Ascending aorta (tissue), 2 donors: ENCODE data around the gene RAVER2. TPM values are rescaled to one million over a fixed set of nuclear protein-coding genes. Genes with fewer than 3 reads are reported as not detected.

Experiments
- DNase-seq, 2 donors: peaks; one replicate each; pipeline ENCODE4 v3.0.0-alpha.2; 2019; ENCODE audit warnings: low spot score in 2 of 2
- H3K27ac ChIP-seq, 2 donors: fragments of 200-600 bp; sonication (generic); one replicate each; pipeline ENCODE4 v1.5.1; 2016 to 2017; ENCODE audit warnings: mild to moderate bottlenecking in 1 of 2
- H3K27me3 ChIP-seq: fragments of 200-600 bp; sonication (generic); one replicate; pipeline ENCODE4 v1.5.1; 2017
- H3K36me3 ChIP-seq, 2 donors: fragments of 200-600 bp; sonication (generic); one replicate each; pipeline ENCODE4 v1.5.1; 2016
- H3K4me1 ChIP-seq, 2 donors: fragments of 200-600 bp; sonication (generic); one replicate each; pipeline ENCODE4 v1.5.1; 2016 to 2017; ENCODE audit warnings: mild to moderate bottlenecking in 1 of 2
- H3K4me3 ChIP-seq, 2 donors: fragments of 200-600 bp; sonication (generic); one replicate each; pipeline ENCODE4 v1.5.1; 2016 to 2017; ENCODE audit warnings: mild to moderate bottlenecking in 1 of 2
- H3K9me3 ChIP-seq, 2 donors: fragments of 200-600 bp; sonication (generic); one replicate each; pipeline ENCODE4 v1.5.1; 2016
- intact Hi-C: fragments of 100-400 bp; cut with DNase I; formaldehyde crosslinking; loops from one replicate; pipeline ENCODE4 v1.15.1; 2023
- total RNA-seq: library from RNA; depleted of rRNA; stranded (reverse); fragments of >200 nt; gene quantifications from one replicate; pipeline ENCODE4 v1.1.0, GENCODE V29; 2016
- TF ChIP-seq, protein P1 (sequence below), 3 experiments: fragments of 200-600 bp in 2 of 3; fragments of 450-650 bp in 1 of 3; sonication (generic) in 2 of 3; IDR thresholded peaks; one replicate each; pipeline ENCODE4 v1.5.1; 2016 to 2019; ENCODE audit warnings: antibody characterized with exemption in 3 of 3, mild to moderate bottlenecking in 1 of 3, moderate library complexity in 1 of 3

RAVER2 gene
- total RNA-seq, 1 donor from 2014 or later = 17.7 TPM

DNA sequence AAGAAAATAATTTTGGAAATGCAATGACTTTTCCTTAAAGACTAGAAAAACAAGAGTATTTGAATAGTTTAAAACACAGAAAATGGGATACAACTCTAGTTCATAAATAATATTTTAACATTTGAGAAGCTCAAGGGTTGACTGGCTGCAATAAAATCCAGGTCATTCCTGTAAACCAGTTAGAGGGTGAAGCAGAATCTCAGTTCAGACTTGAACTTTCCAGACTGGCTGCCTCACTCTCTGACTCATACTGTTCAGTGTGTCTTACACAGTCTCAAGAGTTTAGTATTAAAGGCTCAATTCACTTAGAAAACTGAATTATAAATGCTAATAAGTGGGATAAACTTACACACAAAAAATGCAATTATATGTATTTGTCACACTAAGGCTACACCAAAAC is 89.9 kb downstream of the RAVER2 start:
- Histone ChIP-seq H3K27me3 (no peaks in the 10 kb centered on the region), H3K27ac (no peak overlapping the region), H3K4me1 (no peaks in the 10 kb centered on the region), H3K4me3 (no peak overlapping the region), H3K9me3 (no peaks in the 10 kb centered on the region), H3K36me3 (peaks cover 58 to 69% of the 10 kb centered on the region in 2 donors)
- no peak for DNase-seq
- intact Hi-C loops = no loop called here
- TF ChIP-seq, protein P1, sequence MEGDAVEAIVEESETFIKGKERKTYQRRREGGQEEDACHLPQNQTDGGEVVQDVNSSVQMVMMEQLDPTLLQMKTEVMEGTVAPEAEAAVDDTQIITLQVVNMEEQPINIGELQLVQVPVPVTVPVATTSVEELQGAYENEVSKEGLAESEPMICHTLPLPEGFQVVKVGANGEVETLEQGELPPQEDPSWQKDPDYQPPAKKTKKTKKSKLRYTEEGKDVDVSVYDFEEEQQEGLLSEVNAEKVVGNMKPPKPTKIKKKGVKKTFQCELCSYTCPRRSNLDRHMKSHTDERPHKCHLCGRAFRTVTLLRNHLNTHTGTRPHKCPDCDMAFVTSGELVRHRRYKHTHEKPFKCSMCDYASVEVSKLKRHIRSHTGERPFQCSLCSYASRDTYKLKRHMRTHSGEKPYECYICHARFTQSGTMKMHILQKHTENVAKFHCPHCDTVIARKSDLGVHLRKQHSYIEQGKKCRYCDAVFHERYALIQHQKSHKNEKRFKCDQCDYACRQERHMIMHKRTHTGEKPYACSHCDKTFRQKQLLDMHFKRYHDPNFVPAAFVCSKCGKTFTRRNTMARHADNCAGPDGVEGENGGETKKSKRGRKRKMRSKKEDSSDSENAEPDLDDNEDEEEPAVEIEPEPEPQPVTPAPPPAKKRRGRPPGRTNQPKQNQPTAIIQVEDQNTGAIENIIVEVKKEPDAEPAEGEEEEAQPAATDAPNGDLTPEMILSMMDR (IDR thresholded peaks at IDR 0.05) = no peak

DNA sequence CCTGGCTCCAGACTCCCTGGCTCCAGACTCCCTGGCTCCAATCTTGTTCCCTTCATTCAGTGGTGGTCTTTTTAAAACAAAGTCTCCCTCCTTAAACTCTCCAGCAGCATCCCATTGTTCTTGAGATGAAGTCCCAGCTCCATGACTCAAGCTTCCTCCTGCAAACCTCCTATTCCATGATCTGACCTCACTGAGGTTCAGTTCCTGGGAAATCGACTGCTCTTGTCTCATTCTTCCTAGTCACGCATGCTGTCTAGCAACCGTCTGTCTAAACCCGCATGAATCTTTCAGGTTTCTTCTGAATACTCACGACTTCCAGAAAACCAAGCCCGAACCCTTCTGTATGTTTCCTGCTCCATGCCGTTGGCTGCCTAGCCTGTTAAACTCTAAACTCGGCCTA is 91.9 kb downstream of the RAVER2 start:
- intact Hi-C loops = no loop called here
- TF ChIP-seq, protein P1 (IDR thresholded peaks at IDR 0.05) = no peak
- H3K27me3 ChIP-seq = no peaks in the 10 kb centered on the region
- no peak overlapping the region for H3K4me3 ChIP-seq
- H3K4me1 ChIP-seq = no peaks in the 10 kb centered on the region
- H3K36me3 ChIP-seq = peaks cover 77 to 82% of the 10 kb centered on the region in 2 donors
- no peaks in the 10 kb centered on the region for H3K9me3 ChIP-seq
- no peak overlapping the region for H3K27ac ChIP-seq
- DNase-seq = no peak

DNA sequence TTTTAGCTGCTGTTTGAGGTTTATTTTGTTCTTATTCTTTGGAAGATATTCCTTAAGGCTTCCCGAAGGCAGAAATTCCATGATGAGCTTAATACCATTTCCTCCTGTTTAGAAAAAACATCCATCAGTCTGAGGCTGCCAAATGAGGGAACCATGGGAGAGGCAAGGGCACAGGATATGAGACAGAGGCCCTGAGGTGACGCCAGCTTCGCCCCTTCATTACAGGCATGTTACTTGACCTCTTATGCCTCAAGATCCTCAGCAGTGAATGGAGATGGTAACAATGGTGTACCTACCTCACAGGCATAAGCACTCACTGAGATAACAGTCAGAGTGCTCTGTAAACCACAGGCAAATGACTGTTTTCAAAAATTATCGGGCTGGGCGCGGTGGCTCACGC is 93.6 kb downstream of the RAVER2 start:
- Histone ChIP-seq H3K9me3 (no peaks in the 10 kb centered on the region), H3K27ac (no peak overlapping the region), H3K4me1 (peaks cover 0 to 7% of the 10 kb centered on the region in 2 donors), H3K4me3 (no peak overlapping the region), H3K36me3 (peaks cover 64 to 71% of the 10 kb centered on the region in 2 donors), H3K27me3 (no peaks in the 10 kb centered on the region)
- TF ChIP-seq, protein P1 (IDR thresholded peaks at IDR 0.05) = no peak
- DNase-seq = no peak
- intact Hi-C loops = no loop called here

DNA sequence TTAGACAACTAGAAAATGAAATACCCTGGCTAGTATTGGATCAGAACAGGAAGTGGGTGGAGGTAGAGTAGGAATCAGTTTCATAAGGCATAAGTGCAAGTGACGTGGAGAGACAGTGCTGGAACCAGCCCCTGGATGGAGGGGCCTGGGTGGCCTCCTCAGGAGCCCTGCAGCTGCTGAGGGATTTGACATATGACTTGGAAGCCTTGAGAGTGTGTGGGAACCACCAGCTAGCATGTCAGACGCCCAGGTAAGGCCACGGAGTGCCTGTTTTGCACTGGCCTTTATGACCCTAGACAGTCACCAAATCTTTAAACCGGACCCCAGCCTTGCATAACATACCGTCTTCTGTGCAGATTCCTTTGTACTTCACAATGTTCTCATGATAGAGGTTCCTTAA is 94.4 kb downstream of the RAVER2 start:
- H3K27me3 ChIP-seq = no peaks in the 10 kb centered on the region
- H3K36me3 ChIP-seq = peaks cover 65 to 71% of the 10 kb centered on the region in 2 donors
- H3K4me3 ChIP-seq = no peak overlapping the region
- H3K4me1 ChIP-seq = peaks cover 0 to 7% of the 10 kb centered on the region in 2 donors
- TF ChIP-seq, protein P1 (IDR thresholded peaks at IDR 0.05) = no peak
- intact Hi-C loops = no loop called here
- no peak for DNase-seq
- H3K27ac ChIP-seq = no peak overlapping the region
- H3K9me3 ChIP-seq = no peaks in the 10 kb centered on the region

DNA sequence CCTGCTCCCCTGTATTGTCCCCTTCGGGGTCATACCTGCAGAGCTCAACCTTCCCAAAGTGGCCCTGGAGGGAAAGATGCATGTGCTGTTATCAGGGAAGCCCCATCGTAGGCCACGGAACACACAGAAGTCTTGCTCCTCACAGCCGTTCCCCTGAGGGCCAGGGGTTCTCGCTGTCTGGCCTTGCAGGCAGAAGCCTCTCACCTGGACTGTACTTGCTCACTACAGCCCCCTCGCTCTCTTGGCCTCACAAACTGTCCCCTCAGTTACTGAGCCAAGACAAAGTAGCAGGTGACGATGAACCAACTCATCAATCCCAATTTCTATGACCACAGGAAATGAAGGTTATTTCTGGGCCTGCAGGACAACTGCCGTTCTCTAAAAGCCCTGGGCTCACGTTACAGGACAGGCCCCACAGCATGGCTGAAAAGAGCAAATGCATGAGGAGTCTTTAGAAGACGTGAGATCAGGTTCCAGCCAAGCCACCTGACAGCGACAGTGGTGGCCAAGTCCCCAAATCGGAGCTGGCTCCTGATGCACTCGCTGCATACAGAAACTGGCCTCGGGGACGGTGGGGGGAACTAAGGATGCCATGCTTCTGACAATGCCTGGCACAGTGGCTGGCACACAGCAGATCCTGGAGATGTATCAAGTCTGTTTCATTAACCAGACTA is 95.0 kb downstream of the RAVER2 start:
- TF ChIP-seq, protein P1 (IDR thresholded peaks at IDR 0.05) = no peak
- H3K27ac ChIP-seq = no peak overlapping the region
- H3K4me3 ChIP-seq = no peak overlapping the region
- no peaks in the 10 kb centered on the region for H3K27me3 ChIP-seq
- peaks cover 0 to 7% of the 10 kb centered on the region in 2 donors for H3K4me1 ChIP-seq
- DNase-seq = no peak
- no peaks in the 10 kb centered on the region for H3K9me3 ChIP-seq
- intact Hi-C loops = no loop called here
- H3K36me3 ChIP-seq = peaks cover 70 to 73% of the 10 kb centered on the region in 2 donors
